HG03571 (cell line): Measurements from ENCODE around the gene SH2D3C.

Experiments used
- ATAC-seq: cut with Tn5 transposase; IDR thresholded peaks from one replicate; pipeline ENCODE4 v1.9.1; 2021; ENCODE audit not compliant: unreplicated experiment

SH2D3C gene

GRCh38 chr9:127721391-127721821, 57.1 kb downstream of the SH2D3C start:
- ATAC-seq: no peak

DNA sequence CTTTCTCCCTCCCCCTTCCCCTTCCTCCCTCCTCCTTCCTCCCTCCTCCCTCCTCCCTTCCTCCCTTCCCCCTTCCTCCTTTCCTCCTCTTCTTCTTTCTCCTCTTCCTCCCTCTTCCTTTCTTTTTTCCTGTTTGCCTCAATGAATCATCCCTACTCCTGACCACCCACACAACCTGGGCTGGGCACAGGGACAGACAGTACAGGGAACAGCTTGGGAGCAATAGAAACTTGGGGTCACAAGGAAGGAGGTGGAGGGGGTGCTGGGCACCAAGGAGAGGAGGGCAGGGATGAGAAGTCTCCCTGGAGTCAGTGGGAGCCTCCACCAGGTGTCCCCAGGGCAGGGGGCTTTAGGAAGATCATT, 57.6 kb downstream of the SH2D3C start:
- ATAC-seq: no peak

DNA sequence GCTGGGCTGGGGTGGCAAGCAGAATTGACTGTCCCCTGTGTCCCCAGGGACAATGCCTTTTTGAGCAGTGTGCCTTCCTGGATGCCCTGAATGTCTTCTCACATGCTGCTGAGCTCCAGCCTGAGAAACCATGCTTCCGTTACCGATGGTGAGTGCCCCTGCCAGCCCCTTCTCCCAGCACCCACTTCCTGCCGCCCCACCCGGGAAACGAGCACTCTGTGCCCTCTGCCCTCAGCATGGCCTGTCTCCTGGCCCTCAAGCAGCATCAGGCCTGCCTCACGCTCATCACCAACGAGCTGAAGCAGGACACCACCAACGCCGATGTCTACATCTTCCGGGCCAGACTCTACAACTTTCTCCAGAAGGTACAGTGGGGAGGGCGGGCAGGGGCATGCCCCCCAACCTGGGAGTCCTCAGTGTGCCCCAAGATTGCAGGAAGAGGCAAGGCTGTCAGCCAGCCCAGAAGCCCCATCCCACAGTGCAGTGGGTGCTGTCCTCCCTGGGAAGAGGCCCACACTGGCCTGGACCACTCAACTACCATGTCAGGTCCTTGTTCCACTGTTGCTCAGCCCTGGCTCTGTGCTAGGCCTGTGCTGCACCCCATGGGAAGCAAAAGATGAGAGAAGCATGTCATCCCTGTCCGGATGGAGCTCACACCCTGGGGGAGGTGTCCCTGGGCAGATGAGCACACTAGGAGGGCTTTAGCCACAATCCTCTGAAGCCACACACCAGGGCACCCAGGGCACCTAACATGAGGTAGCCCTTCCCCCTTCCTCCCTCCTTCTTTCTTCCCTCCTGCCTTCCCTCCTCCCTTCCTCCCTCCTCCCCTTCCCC, 58.2 kb downstream of the SH2D3C start:
- ATAC-seq: no peak

- no peak for ATAC-seq
These were observed 60.7 kb downstream of the SH2D3C start for GRCh38 chr9:127717766-127718165.

DNA sequence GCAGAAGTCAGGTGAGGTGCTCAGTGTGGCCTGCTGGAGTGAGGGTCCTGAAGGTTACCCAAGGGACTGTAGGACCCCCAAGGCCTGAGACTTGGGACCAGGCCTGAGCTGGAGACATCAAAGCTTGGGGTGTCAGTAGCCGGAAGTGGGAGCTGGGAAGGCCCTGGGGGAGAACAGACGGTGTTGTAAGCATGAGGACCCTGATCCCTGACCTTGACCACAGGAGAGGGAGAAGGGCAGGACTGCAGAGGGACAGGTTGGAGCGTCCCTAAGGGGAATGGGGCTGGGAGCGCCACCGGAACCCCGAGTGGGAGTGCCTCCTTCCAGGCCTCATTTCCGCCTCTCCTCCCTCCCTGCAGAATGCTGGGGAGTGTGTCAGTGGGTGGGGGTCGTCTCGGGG, 62.1 kb downstream of the SH2D3C start:
- ATAC-seq: no peak

- peak; percentile 86 for ATAC-seq
These were observed 62.8 kb downstream of the SH2D3C start, which contains the start of the genes PTRH1 and TTC16 for GRCh38 chr9:127715470-127716337. TSS of gene PTRH1 (minus strand) at chr9:127715663. CDS start at chr9:127715639, 24 bp downstream. TSS of gene TTC16 (plus strand) at chr9:127716079. CDS start at chr9:127716146, 67 bp downstream.

DNA sequence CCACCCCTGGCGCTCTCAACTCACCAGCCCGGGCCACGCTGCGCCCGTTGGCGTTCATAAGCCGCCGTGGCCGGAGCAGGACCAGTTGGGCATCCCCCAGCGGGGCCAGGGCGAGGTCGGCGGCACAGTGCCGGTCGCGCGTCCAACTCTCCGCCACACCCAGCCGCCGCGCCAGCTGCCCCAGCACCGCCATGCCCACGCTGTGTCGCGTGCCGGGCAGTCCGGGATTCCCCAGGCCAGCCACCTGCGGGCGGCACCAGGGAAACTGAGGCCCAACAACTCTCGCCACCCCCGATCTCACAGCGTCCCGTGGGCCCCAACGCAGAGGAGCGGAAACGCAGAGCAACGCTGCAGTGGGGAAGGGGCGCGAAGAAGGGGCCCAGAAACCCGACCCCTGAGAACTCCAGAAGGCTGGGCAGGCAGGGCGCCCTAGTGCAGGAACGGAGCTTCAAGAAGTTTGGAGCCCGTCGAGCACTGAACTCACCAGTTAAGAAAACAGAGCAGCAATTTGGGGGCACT, 63.5 kb downstream of the SH2D3C start:
- ATAC-seq: peak; percentile 3

DNA sequence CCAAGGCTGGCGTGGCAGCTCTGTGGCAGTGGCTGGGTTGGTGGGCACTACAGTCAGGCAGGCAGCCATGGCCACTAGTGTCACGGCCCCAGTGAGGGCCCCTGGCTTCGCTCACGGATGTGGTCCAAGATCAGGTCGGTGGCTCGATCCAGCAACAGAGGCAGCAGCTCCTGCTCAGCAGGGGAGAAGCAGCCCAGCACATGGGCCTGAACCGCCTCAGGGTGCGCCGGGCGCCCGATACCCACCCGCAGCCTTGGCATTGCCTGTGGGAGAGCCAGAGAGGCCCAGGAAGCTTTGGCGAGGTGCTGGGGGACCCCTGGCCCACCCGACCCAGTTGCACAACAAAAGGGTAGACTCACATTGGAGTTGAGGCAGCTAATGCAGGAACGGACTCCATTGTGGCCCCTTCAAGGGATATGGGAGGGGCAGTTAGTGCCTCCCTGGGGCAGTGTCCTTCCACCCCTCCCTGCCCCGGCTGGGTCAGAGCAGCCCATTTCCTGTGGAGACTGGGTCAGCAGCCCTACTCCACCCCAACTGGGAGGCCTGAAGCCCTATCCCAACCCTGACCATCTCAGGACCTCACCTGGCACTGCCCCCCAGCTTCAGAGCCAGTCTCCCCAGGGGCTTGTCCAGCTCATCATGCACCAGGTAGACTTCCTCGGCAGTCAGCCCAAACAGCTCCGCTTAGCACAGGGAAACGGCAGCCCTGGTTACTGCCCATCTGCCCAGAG, 64.3 kb downstream of the SH2D3C start:
- no peak for ATAC-seq

DNA sequence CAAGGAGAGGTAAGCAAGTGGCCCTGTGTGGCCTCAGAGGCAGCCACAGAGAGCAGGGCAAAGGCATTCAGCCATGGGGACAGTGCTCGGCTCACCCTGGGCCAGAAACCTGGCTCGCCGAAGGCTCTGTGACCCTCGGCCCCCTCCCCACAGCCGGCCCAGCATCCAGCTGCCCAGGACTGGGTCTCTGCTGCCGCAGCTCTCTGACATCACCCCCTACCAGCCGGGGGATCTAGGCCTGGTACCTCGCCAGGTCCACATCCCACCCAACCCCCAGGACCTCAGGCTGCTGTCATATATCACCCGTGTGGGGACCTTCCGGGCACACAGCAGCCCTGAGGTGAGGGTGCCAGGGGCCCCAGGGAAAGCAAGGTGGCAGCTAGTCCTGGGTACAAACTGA, 65.6 kb downstream of the SH2D3C start:
- ATAC-seq: no peak

DNA sequence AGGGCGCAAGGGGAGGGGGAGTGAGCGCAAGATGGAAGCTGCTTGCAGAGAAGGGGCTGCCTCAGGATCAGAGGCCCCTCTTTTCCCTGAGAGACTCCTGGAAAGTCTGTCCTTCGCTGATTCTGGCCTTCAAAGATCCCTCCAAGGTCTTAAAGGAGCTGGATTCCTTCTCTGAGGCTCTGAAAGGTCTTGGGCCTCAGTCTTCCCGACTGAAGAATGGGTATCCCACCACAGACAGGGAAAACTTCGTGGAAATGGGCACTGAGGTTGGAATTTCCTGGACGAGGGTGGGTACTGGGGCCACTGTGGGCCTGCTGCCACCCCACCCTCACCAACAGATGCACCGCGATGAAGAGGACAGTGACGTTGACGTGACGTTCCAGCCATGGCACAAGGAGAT, 66.1 kb downstream of the SH2D3C start:
- no peak for ATAC-seq

- ATAC-seq: no peak
These were observed 66.6 kb downstream of the SH2D3C start for GRCh38 chr9:127711831-127712274.

DNA sequence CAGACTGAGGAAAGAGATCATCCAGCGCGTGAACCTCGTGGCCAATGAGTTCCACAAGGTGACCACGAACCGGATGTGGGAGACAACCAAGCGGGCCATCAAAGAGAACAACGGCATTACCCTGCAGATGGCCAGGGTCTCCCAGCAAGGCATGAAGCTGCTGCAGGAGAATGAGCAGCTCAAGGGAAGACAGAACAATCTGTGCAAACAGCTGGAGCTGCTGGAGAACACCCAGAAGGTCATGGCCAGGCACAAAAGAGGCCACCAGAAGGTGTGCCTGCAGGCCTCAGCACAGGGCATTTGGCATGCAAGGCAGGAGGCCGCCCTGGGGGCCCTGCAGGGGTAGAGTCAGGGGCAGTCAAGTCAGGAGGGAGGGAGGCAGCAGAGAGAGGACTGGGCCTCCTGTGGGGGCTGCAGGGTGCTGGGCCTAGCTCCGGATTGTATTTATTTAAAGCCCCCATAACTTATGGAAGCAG, 67.2 kb downstream of the SH2D3C start:
- no peak for ATAC-seq

DNA sequence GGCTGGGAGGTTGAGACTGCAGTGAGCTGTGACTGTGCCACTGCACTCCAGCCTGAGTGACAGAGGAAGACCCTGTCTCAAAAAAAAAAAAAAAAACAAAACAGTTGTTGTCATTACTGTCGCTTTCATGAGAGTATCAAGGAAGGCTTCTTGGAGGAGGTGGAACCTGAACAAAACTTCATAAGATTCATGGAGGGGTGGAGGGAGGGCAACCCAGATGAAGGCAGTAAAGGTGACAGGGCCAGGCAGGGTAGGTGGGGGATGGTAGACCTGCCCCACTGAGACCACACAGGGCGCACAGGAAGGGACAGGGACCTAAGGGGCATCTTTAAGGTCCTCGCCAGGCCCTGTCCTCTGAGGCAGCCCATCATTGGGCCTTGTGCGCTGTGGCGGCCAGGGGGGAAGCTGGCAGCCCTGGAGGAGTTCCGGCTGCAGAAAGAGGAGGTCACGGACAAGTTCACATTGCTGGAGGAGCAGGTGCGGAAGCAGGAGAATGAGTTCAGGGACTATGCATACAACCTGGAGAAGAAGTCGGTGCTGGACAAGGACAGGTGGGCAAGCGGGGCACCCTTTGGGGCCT, 68.2 kb downstream of the SH2D3C start:
- ATAC-seq: no peak

- no peak for ATAC-seq
These were observed 69.4 kb downstream of the SH2D3C start for GRCh38 chr9:127708952-127709587.

DNA sequence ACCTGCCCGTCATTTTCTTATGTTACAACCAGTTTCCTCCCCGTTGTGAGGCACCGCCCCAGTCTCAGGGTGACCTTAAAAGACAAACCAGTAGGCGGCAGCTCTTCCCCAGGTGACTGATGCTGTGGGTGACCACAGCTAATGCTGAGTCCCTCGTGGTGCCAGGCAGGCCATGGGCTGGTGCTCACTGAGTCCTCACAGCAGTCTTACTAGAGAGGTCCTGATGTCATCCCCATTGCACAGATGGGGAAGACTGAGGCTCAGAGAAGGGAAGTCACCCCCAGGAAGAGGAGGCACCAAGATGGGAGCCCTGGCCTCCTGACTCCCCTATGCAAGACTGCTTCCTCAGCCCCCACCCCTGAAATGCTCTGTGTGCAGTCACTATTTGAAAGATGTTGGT, 70.7 kb downstream of the SH2D3C start:
- ATAC-seq: no peak

- no peak for ATAC-seq
These were observed 71.6 kb downstream of the SH2D3C start, which contains the start of gene CFAP157 for GRCh38 chr9:127706836-127707241. TSS of gene CFAP157 (plus strand) at chr9:127706988. CDS start at chr9:127707032, 44 bp downstream.

GRCh38 chr9:127705577-127706379, 72.7 kb downstream of the SH2D3C start:
- ATAC-seq: no peak

DNA sequence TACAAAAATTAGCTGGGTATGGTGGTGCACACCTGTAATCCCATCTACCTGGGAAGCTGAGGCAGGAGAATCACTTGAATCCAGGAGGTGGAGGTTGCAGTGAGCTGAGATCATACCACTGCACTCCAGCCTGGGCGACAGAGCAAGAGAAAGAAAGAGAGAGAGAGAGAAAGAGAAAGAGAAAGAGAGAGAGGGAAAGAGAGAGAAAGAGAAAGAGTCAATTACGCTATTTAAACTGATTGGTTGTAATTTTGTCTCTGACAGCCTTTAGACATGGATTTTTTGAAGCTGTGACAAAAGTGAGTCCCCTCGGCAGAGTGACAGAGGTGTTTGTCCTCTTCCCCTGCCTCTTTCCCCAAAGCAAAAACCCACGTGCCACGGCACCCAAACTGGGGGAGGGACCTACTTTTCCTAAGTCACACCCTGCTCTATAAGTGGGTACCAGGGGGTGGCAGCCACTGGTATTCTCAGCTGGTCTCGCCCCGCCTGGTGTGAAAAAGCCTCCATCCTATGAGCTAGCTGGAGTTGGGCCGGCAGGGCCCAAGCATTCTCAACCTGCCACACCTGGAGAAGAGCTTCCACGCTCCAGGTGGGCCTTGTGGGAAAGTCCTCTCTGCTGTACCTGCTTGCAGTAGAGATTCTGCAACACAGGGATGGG, 75.0 kb downstream of the SH2D3C start:
- no peak for ATAC-seq
